ENCODE measurements around the gene FBXL17.

DNA sequence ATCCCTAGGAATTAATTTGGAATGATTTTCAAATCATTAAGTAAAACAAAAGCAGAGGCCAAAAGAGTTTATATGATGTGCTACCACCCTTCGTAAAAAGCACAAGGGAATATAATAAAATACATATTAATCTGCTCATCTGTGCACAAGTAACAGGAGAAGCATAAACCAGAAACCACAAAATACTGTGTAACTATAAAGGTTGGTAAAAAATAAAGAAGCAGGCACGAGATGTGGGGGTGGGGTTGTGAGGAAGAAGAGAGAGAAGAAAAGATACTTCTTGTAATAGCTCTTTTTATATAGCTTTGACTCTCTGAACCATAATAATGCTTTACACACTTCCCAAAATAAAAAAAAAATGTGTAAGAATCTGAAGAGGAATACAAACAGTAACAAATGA is 496.3 kb downstream of the FBXL17 start:
- TF ChIP-seq ZNF335 (tag by site-specific recombination; conservative IDR thresholded peaks at IDR 0.05): no peak
- no peak for TF ChIP-seq ZBTB17 (tag by site-specific recombination; IDR thresholded peaks at IDR 0.05)
- no peak for TF ChIP-seq REST (tag by site-specific recombination; IDR thresholded peaks at IDR 0.05)
- no peak for TF ChIP-seq MZF1 (tag by site-specific recombination; IDR thresholded peaks at IDR 0.05; ENCODE audit: borderline replicate concordance)
- TF ChIP-seq ZNF24 (tag by site-specific recombination; IDR thresholded peaks at IDR 0.05): no peak
